ENCODE data around the gene RAB42. TPM values are rescaled to one million over a fixed set of nuclear protein-coding genes. Genes with fewer than 3 reads are reported as not detected.

RAB42 gene
- total RNA-seq, 1 experiment from 2014 or later = 0.37 TPM

Small RNA genes lying within 50 kb of the gene (small RNA-seq; reads per million reads assigned to genes)
- gene SNORA16A (not detected), gene SNORA44 (not detected), gene SNORA61 (not detected), gene SNORD99 (14,543 reads per million, percentile 100 among the genes with 10 or more reads in this experiment)

Other genes starting within 250 kb of the RAB42 start
- gene PHACTR4, start 222.5 kb upstream of the RAB42 start, total RNA-seq (2014; rRNA removed; shearing (Covaris generic); ENCODE audit: low replicate concordance) = 8.5 and 10.0 TPM in 2 replicates
- gene RCC1, start 86.2 kb upstream of the RAB42 start, total RNA-seq (2014; rRNA removed; shearing (Covaris generic); ENCODE audit: low replicate concordance) = 27.5 and 49.7 TPM in 2 replicates
- gene TRNAU1AP, start 39.2 kb upstream of the RAB42 start, total RNA-seq (2014; rRNA removed; shearing (Covaris generic); ENCODE audit: low replicate concordance) = 22.4 and 28.6 TPM in 2 replicates
- 39.5 and 40.9 TPM in 2 replicates for gene TAF12, start 50.8 kb downstream of the RAB42 start, total RNA-seq (2014; rRNA removed; shearing (Covaris generic); ENCODE audit: low replicate concordance)
- gene RNU11, start 56.3 kb downstream of the RAB42 start, total RNA-seq (2014; rRNA removed; shearing (Covaris generic); ENCODE audit: low replicate concordance) = not detected in 2 replicates
- 7.2 and 8.8 TPM in 2 replicates for gene GMEB1, start 76.5 kb downstream of the RAB42 start, total RNA-seq (2014; rRNA removed; shearing (Covaris generic); ENCODE audit: low replicate concordance)
- gene YTHDF2, start 144.7 kb downstream of the RAB42 start, total RNA-seq (2014; rRNA removed; shearing (Covaris generic); ENCODE audit: low replicate concordance) = 44.0 and 52.5 TPM in 2 replicates
- not detected in 2 replicates for gene OPRD1, start 219.9 kb downstream of the RAB42 start, total RNA-seq (2014; rRNA removed; shearing (Covaris generic); ENCODE audit: low replicate concordance)